K562 (cell line): ENCODE measurements around the gene AIF1. TPM values are rescaled to one million over a fixed set of nuclear protein-coding genes. Genes with fewer than 3 reads are reported as not detected.

Experiments used
- BMI1 ChIP-seq: fragments of 150-350 bp; IDR thresholded peaks from 2 replicates; pipeline ENCODE4 v1.6.1; 2014; ENCODE audit warnings: low read length
- CCNT2 ChIP-seq: IDR thresholded peaks from 2 replicates; pipeline ENCODE4 v1.6.1; 2011; ENCODE audit warnings: borderline replicate concordance, low read depth, mild to moderate bottlenecking, moderate library complexity, mixed read lengths, low read length; ENCODE audit not compliant: insufficient read length; ENCODE audit errors: extremely low read depth
- CEBPG ChIP-seq, 3 experiments: fragments of 200-800 bp in 1 of 3; sonication (Bioruptor generic) in 1 of 3; sonication (generic) in 1 of 3; formaldehyde crosslinking in 1 of 3; IDR thresholded peaks in 2 of 3; conservative IDR thresholded peaks in 1 of 3; 2 replicates each; pipeline versions ENCODE4 v1.6.1 to v1.8.0; 2016 to 2022; ENCODE audit warnings: missing compliant biosample characterization in 2 of 3, missing genetic modification characterization in 2 of 3, mild to moderate bottlenecking in 1 of 3, missing genetic modification reagents in 1 of 3
- CXXC5 ChIP-seq: fragments of 250-450 bp; sonication (Bioruptor Pico); IDR thresholded peaks from 2 replicates; pipeline ENCODE4 v1.8.0; 2022; ENCODE audit warnings: inconsistent platforms, mild to moderate bottlenecking, moderate library complexity
- EWSR1 ChIP-seq: fragments of 450-650 bp; IDR thresholded peaks from 2 replicates; pipeline ENCODE4 v1.6.1; 2018; ENCODE audit warnings: borderline replicate concordance, mild to moderate bottlenecking, low read depth, moderate library complexity; ENCODE audit not compliant: partially characterized antibody
- FOS ChIP-seq: IDR thresholded peaks from 3 replicates; pipeline ENCODE4 v1.6.1; 2011; ENCODE audit not compliant: insufficient read length; ENCODE audit errors: extremely low read depth
- HMG20B ChIP-seq: fragments of 250-450 bp; sonication (Bioruptor Pico); IDR thresholded peaks from 2 replicates; pipeline ENCODE4 v1.5.0; 2021; ENCODE audit warnings: mild to moderate bottlenecking
- KAT2B ChIP-seq: IDR thresholded peaks from one replicate; pipeline ENCODE4 v1.6.1; 2012; ENCODE audit warnings: low read depth, mild to moderate bottlenecking, control low read depth, inconsistent platforms, low read length, moderate library complexity
- MAFG ChIP-seq: fragments of 450-650 bp; conservative IDR thresholded peaks from 2 replicates; pipeline ENCODE4 v1.6.1; 2016; ENCODE audit warnings: missing genetic modification characterization, missing compliant biosample characterization
- POLR2A ChIP-seq: fragments of 450-650 bp; conservative IDR thresholded peaks from 2 replicates; pipeline ENCODE4 v1.6.1; 2016
- POLR3A ChIP-seq: IDR thresholded peaks from 2 replicates; pipeline ENCODE4 v1.6.1; 2011; ENCODE audit warnings: borderline replicate concordance, mild to moderate bottlenecking, moderate library complexity; ENCODE audit not compliant: insufficient read length, insufficient read depth; ENCODE audit errors: extremely low read depth
- PPARD ChIP-seq: fragments of 250-450 bp; sonication (Bioruptor Pico); IDR thresholded peaks from 2 replicates; pipeline ENCODE4 v1.8.0; 2022; ENCODE audit warnings: inconsistent platforms, mild to moderate bottlenecking, moderate library complexity
- SP1 ChIP-seq: sonication (generic); formaldehyde crosslinking; IDR thresholded peaks from 2 replicates; pipeline ENCODE4 v1.8.1; 2022; ENCODE audit warnings: mild to moderate bottlenecking, missing genetic modification reagents
- SRSF3 ChIP-seq: fragments of 200-400 bp; formaldehyde crosslinking; IDR thresholded peaks from 2 replicates; pipeline ENCODE4 v1.6.1; 2016; ENCODE audit warnings: mild to moderate bottlenecking, low read length, moderate library complexity; ENCODE audit not compliant: insufficient read depth
- TSC22D4 ChIP-seq: fragments of 450-650 bp; IDR thresholded peaks from 2 replicates; pipeline ENCODE4 v1.6.1; 2016; ENCODE audit warnings: missing genetic modification characterization, missing biosample characterization, control low read depth
- ZNF23 ChIP-seq: fragments of 250-450 bp; sonication (Bioruptor Pico); IDR thresholded peaks from 2 replicates; pipeline ENCODE4 v1.4.0; 2020; ENCODE audit warnings: mild to moderate bottlenecking
- ZNF766 ChIP-seq: fragments of 200-800 bp; sonication (Bioruptor generic); conservative IDR thresholded peaks from 2 replicates; pipeline ENCODE4 v1.6.1; 2016; ENCODE audit warnings: missing genetic modification characterization, missing compliant biosample characterization
- polyA plus RNA-seq, 8 experiments: library from polyadenylated mRNA; depleted of rRNA in 4 of 8; stranded (reverse) in 5 of 8; unstranded in 3 of 8; fragments of >200 nt; fragmentation: Nextera tagmentation in 2 of 8; fragmentation: Illumina TruSeq in 1 of 8; extraction: Ambion mirVana in 2 of 8; extraction: Trizol in 1 of 8; gene quantifications; 2 replicates each; pipeline versions ENCODE4 v1.2.1 to v1.2.3, GENCODE V29; 2011 to 2014; ENCODE audit warnings: inconsistent platforms in 1 of 8, missing spikeins in 1 of 8
- total RNA-seq, 7 experiments: library from RNA; depleted of rRNA in 6 of 7; stranded (reverse); fragments of >200 nt in 6 of 7; fragmentation: Illumina TruSeq in 2 of 7; extraction: Trizol in 2 of 7; gene quantifications; 2 replicates each; pipeline versions ENCODE4 v1.2.1 to v1.2.3, GENCODE V29; 2011 to 2021; ENCODE audit warnings: low replicate concordance in 1 of 7
- TF ChIP-seq, protein P1 (sequence below): fragments of 250-450 bp; sonication (Bioruptor Pico); IDR thresholded peaks from 2 replicates; pipeline ENCODE4 v1.5.0; 2021; ENCODE audit warnings: mild to moderate bottlenecking, borderline replicate concordance
- TF ChIP-seq, protein P2 (sequence below): sonication (generic); formaldehyde crosslinking; IDR thresholded peaks from 2 replicates; pipeline ENCODE4 v1.8.1; 2023; ENCODE audit warnings: mild to moderate bottlenecking, missing genetic modification reagents
- TF ChIP-seq, protein P3 (sequence below): fragments of 250-450 bp; sonication (Bioruptor Pico); IDR thresholded peaks from 2 replicates; pipeline ENCODE4 v1.5.0; 2020; ENCODE audit warnings: mild to moderate bottlenecking, borderline replicate concordance
- TF ChIP-seq, protein P4 (sequence below): fragments of 250-450 bp; sonication (Bioruptor Pico); IDR thresholded peaks from 2 replicates; pipeline ENCODE4 v1.8.0; 2021; ENCODE audit warnings: mild to moderate bottlenecking, moderate library complexity

Gene AIF1
- total and polyA plus RNA-seq, 9 of the 15 experiments (the other 6 are each of a cell fraction or from before 2014, with no cell fraction given) = 9.4 to 33.4 (median 19.4) TPM

DNA sequence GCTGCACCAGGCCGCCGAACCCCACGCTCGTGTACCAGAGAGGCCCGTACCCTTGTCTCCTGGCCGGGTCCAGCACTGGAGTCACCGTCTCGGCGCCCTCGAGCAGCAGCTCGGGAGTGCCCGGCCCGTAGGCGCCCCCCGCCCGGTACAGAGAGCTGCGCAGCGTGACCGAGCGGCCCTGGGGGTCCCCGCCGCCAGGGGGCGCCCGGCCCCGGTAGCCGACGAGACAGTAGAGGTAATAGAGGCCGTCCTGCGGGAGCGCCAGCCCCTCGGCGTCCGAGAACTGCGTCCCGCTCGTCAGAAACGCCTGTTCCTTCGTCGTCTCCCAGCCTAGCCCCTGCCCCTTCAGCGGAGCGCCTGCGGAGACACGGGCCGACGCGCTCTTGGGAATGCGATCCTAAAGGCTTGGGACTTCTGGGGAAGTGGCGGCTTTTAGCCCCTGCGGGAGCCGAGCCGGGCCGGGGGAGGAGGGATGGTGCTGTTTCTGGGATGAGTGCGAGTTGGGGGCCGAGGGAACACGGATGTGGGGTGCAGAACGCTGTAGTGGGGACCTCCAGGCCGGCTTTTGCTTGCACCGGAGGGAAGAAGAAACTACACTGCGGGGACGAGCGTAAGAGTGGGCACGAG, 34.1 kb upstream of the AIF1 start (continued):
- TF ChIP-seq, protein P1, sequence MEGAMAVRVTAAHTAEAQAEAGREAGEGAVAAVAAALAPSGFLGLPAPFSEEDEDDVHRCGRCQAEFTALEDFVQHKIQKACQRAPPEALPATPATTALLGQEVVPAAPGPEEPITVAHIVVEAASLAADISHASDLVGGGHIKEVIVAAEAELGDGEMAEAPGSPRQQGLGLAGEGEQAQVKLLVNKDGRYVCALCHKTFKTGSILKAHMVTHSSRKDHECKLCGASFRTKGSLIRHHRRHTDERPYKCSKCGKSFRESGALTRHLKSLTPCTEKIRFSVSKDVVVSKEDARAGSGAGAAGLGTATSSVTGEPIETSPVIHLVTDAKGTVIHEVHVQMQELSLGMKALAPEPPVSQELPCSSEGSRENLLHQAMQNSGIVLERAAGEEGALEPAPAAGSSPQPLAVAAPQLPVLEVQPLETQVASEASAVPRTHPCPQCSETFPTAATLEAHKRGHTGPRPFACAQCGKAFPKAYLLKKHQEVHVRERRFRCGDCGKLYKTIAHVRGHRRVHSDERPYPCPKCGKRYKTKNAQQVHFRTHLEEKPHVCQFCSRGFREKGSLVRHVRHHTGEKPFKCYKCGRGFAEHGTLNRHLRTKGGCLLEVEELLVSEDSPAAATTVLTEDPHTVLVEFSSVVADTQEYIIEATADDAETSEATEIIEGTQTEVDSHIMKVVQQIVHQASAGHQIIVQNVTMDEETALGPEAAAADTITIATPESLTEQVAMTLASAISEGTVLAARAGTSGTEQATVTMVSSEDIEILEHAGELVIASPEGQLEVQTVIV (CRISPR knock-in tag) = no peak
- TF ChIP-seq HMG20B (CRISPR knock-in tag) (no peak), SP1 (CRISPR knock-in tag) (peak; percentile 85), POLR3A (no peak), FOS (no peak), EWSR1 (no peak), POLR2A (peak; percentile 81), PPARD (CRISPR knock-in tag) (no peak), ZNF766 (CRISPR knock-in tag) (no peak), BMI1 (no peak), ZNF23 (CRISPR knock-in tag) (no peak), SRSF3 (no peak), TSC22D4 (tag) (no peak), MAFG (tag) (no peak), KAT2B (no peak), CXXC5 (CRISPR knock-in tag) (peak; percentile 97), CCNT2 (peak; percentile 82), CEBPG (CRISPR knock-in tag; IDR thresholded peaks at IDR 0.05) (no peak; the same call in 1 of the 2 replicates), CEBPG (tag; conservative IDR thresholded peaks at IDR 0.05 in 1 of 2, IDR thresholded peaks at IDR 0.05 in 1 of 2) (no peak)
- TF ChIP-seq, protein P2, sequence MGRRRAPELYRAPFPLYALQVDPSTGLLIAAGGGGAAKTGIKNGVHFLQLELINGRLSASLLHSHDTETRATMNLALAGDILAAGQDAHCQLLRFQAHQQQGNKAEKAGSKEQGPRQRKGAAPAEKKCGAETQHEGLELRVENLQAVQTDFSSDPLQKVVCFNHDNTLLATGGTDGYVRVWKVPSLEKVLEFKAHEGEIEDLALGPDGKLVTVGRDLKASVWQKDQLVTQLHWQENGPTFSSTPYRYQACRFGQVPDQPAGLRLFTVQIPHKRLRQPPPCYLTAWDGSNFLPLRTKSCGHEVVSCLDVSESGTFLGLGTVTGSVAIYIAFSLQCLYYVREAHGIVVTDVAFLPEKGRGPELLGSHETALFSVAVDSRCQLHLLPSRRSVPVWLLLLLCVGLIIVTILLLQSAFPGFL = 0 out of 2 replicates have a peak, but pooled peaks have one; percentile 19
- TF ChIP-seq, protein P3, sequence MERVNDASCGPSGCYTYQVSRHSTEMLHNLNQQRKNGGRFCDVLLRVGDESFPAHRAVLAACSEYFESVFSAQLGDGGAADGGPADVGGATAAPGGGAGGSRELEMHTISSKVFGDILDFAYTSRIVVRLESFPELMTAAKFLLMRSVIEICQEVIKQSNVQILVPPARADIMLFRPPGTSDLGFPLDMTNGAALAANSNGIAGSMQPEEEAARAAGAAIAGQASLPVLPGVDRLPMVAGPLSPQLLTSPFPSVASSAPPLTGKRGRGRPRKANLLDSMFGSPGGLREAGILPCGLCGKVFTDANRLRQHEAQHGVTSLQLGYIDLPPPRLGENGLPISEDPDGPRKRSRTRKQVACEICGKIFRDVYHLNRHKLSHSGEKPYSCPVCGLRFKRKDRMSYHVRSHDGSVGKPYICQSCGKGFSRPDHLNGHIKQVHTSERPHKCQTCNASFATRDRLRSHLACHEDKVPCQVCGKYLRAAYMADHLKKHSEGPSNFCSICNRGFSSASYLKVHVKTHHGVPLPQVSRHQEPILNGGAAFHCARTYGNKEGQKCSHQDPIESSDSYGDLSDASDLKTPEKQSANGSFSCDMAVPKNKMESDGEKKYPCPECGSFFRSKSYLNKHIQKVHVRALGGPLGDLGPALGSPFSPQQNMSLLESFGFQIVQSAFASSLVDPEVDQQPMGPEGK (CRISPR knock-in tag) = no peak
- TF ChIP-seq, protein P4, sequence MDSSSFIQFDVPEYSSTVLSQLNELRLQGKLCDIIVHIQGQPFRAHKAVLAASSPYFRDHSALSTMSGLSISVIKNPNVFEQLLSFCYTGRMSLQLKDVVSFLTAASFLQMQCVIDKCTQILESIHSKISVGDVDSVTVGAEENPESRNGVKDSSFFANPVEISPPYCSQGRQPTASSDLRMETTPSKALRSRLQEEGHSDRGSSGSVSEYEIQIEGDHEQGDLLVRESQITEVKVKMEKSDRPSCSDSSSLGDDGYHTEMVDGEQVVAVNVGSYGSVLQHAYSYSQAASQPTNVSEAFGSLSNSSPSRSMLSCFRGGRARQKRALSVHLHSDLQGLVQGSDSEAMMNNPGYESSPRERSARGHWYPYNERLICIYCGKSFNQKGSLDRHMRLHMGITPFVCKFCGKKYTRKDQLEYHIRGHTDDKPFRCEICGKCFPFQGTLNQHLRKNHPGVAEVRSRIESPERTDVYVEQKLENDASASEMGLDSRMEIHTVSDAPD (CRISPR knock-in tag) = no peak
